ENCODE measurements around the gene HYAL3. TPM values are rescaled to one million over a fixed set of nuclear protein-coding genes. Genes with fewer than 3 reads are reported as not detected.

Gene HYAL3
- total and polyA plus RNA-seq, 2 of the 13 experiments (the other 11 are each of a cell fraction or from before 2014, with no cell fraction given), result 5.5 to 10.4 TPM

DNA sequence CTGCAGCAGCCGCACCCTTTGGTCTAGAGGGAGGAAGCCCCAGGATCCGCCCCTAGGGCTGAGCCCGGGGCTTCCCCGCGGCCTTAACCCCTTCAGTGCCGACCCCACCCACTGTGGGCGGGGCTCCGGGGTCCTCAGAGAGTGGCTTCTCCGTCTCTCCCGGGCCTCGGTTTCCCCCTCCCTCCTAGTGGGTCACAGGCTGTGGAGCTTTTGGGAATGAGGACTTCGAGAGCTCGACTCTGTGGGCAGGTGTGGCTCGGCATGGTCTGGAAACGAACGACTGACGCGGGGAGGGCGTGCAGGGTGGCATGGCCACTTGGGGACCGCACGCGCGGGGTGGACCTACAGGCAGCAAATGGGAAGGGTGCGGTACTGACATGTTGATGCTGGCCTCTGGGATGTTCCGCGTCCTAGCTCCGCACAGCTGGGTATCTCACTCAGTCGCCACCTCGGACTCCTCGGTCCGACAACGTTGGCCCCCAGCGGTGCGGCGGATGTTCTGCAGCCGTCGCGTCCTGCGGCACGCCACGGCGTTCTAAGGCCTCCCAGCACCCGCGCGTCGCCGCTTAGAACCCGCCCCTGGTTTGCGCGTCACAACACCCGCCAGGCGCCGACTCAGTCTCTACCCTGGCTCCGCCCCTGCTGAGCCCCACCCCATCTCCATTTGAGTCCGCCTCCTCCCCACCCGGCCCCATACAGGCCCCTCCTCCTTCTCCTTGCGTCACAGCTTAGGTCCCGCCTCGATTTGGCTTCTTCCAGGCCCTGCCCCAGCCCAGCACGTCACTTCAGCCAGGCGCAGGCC, at the start of gene HYAL3, which contains the start of gene NAA80 (continued):
- no peak for TF ChIP-seq CENPX (CRISPR knock-in tag; IDR thresholded peaks at IDR 0.05)
- no peak for TF ChIP-seq GABPA (IDR thresholded peaks at IDR 0.05; ENCODE audit: low read depth, low read length)
- TF ChIP-seq GABPA (CRISPR knock-in tag; IDR thresholded peaks at IDR 0.05; ENCODE audit: low read depth), result peak; percentile 53
- peak; percentile 61; the same call in 1 of the 2 replicates for TF ChIP-seq KDM5A (IDR thresholded peaks at IDR 0.05; ENCODE audit: borderline replicate concordance, low read length)
- no peak for TF ChIP-seq ZNF879 (CRISPR knock-in tag; IDR thresholded peaks at IDR 0.05)
- TF ChIP-seq NCOA1 (CRISPR knock-in tag; IDR thresholded peaks at IDR 0.05), result 0 out of 2 replicates have a peak, but pooled peaks have one; percentile 12
- TF ChIP-seq, protein P1, sequence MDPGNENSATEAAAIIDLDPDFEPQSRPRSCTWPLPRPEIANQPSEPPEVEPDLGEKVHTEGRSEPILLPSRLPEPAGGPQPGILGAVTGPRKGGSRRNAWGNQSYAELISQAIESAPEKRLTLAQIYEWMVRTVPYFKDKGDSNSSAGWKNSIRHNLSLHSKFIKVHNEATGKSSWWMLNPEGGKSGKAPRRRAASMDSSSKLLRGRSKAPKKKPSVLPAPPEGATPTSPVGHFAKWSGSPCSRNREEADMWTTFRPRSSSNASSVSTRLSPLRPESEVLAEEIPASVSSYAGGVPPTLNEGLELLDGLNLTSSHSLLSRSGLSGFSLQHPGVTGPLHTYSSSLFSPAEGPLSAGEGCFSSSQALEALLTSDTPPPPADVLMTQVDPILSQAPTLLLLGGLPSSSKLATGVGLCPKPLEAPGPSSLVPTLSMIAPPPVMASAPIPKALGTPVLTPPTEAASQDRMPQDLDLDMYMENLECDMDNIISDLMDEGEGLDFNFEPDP (CRISPR knock-in tag; conservative IDR thresholded peaks at IDR 0.05), result no peak
- TF ChIP-seq ZBED4 (CRISPR knock-in tag; IDR thresholded peaks at IDR 0.05; ENCODE audit: borderline replicate concordance), result no peak
- TF ChIP-seq ZMYM3 (CRISPR knock-in tag; IDR thresholded peaks at IDR 0.05), result 0 out of 2 replicates have a peak, but pooled peaks have one; percentile 41
- TF ChIP-seq, protein P2, sequence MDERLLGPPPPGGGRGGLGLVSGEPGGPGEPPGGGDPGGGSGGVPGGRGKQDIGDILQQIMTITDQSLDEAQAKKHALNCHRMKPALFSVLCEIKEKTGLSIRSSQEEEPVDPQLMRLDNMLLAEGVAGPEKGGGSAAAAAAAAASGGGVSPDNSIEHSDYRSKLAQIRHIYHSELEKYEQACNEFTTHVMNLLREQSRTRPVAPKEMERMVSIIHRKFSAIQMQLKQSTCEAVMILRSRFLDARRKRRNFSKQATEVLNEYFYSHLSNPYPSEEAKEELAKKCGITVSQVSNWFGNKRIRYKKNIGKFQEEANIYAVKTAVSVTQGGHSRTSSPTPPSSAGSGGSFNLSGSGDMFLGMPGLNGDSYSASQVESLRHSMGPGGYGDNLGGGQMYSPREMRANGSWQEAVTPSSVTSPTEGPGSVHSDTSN (CRISPR knock-in tag; IDR thresholded peaks at IDR 0.05), result no peak
- peak; percentile 58 for TF ChIP-seq HDAC1 (CRISPR knock-in tag; IDR thresholded peaks at IDR 0.05)
- 0 out of 2 replicates have a peak, but pooled peaks have one; percentile 55 for TF ChIP-seq ZMAT3 (CRISPR knock-in tag; conservative IDR thresholded peaks at IDR 0.05)
- TF ChIP-seq CHD4 (IDR thresholded peaks at IDR 0.05; ENCODE audit: borderline replicate concordance, low read length), result peak; percentile 38; the same call in 1 of the 2 replicates
- TF ChIP-seq HNF4G (IDR thresholded peaks at IDR 0.05; ENCODE audit: borderline replicate concordance, low read depth, low read length), result no peak
- no peak for TF ChIP-seq HNF4G (CRISPR knock-in tag; IDR thresholded peaks at IDR 0.05; ENCODE audit: borderline replicate concordance, low read depth)
- no peak for TF ChIP-seq ZNF121 (CRISPR knock-in tag; IDR thresholded peaks at IDR 0.05)
- TF ChIP-seq SOX5 (CRISPR knock-in tag; IDR thresholded peaks at IDR 0.05; ENCODE audit: borderline replicate concordance), result no peak
- peak; percentile 45; the same call in 1 of the 2 replicates for TF ChIP-seq ZNF710 (CRISPR knock-in tag; IDR thresholded peaks at IDR 0.05; ENCODE audit: borderline replicate concordance)
- TF ChIP-seq PAWR (CRISPR knock-in tag; IDR thresholded peaks at IDR 0.05; ENCODE audit: borderline replicate concordance), result no peak
